ENCODE data around the gene CDKN2B-AS1. TPM values are rescaled to one million over a fixed set of nuclear protein-coding genes. Genes with fewer than 3 reads are reported as not detected.

The CDKN2B-AS1 gene
- total RNA-seq, 1 experiment from 2014 or later = not detected

GRCh38 chr9:21995006-21995665 is 545 bp downstream of the CDKN2B-AS1 start:
- ChIA-PET CTCF (no interaction called here), POLR2A (no interaction called here)
- no peak overlapping the region for H3K27ac Mint-ChIP-seq (ENCODE audit: low read depth, unreplicated experiment)
- intact Hi-C loops (cut with micrococcal nuclease) = no loop called here
- no peak for DNase-seq (ENCODE audit: unreplicated experiment)
- no peak overlapping the region for H3K4me3 Mint-ChIP-seq (ENCODE audit: unreplicated experiment)
- no peaks in the 10 kb centered on the region for H3K27me3 Mint-ChIP-seq (ENCODE audit: insufficient read depth, unreplicated experiment)
- no peaks in the 10 kb centered on the region for H3K4me1 Mint-ChIP-seq (ENCODE audit: insufficient read depth, unreplicated experiment)
- TF ChIP-seq, protein P1, sequence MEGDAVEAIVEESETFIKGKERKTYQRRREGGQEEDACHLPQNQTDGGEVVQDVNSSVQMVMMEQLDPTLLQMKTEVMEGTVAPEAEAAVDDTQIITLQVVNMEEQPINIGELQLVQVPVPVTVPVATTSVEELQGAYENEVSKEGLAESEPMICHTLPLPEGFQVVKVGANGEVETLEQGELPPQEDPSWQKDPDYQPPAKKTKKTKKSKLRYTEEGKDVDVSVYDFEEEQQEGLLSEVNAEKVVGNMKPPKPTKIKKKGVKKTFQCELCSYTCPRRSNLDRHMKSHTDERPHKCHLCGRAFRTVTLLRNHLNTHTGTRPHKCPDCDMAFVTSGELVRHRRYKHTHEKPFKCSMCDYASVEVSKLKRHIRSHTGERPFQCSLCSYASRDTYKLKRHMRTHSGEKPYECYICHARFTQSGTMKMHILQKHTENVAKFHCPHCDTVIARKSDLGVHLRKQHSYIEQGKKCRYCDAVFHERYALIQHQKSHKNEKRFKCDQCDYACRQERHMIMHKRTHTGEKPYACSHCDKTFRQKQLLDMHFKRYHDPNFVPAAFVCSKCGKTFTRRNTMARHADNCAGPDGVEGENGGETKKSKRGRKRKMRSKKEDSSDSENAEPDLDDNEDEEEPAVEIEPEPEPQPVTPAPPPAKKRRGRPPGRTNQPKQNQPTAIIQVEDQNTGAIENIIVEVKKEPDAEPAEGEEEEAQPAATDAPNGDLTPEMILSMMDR (IDR thresholded peaks at IDR 0.05; ENCODE audit: unreplicated experiment) = no peak
- BruUV-seq (replicated peaks) = no TSS peak
- H3K9me3 Mint-ChIP-seq (ENCODE audit: unreplicated experiment) = no peaks in the 10 kb centered on the region
- no peaks in the 10 kb centered on the region for H3K36me3 Mint-ChIP-seq (ENCODE audit: insufficient read depth, unreplicated experiment)

DNA sequence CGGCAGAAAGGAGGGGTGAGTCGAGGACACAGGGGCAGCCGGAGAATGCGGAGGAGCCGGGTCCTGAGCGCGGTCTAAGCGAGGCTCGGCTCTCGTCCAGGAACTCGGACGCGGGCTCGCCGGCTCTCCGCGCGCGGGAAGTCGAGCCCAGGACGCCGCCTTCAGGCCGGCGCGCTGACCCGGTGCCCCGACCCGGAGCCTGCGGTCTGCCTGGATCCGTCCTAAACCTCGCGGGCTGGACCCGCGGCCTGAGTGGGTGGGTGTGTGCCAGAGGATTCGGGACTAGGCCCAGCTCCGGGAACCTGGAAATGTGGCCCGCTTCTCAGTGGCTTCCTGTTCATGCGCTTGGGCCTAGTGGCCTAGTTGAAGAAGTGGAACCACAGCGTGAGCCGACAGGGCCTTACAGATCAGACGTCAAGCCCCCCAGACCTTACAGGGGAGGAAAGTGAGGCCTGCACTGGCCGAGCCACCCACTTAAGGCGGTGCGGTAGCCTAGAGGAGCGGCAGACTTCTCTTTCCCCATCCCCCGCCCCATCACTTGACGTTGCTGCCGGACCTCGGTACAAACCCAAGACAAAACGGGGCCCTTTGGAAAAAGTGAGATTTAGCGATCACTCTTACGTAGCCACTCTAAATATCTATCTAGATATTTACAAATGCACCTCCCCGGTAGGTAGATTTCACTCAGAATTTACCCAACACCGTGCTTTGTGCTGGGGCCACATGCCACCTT is 1.2 kb downstream of the CDKN2B-AS1 start:
- Mint-ChIP-seq H3K27ac (ENCODE audit: low read depth, unreplicated experiment) (no peak overlapping the region), H3K9me3 (ENCODE audit: unreplicated experiment) (no peaks in the 10 kb centered on the region), H3K4me1 (ENCODE audit: insufficient read depth, unreplicated experiment) (no peaks in the 10 kb centered on the region), H3K36me3 (ENCODE audit: insufficient read depth, unreplicated experiment) (no peaks in the 10 kb centered on the region), H3K4me3 (ENCODE audit: unreplicated experiment) (no peak overlapping the region), H3K27me3 (ENCODE audit: insufficient read depth, unreplicated experiment) (no peaks in the 10 kb centered on the region)
- CTCF ChIA-PET = no interaction called here
- BruUV-seq (replicated peaks) = no TSS peak
- POLR2A ChIA-PET = no interaction called here
- no peak for DNase-seq (ENCODE audit: unreplicated experiment)
- TF ChIP-seq, protein P1 (IDR thresholded peaks at IDR 0.05; ENCODE audit: unreplicated experiment) = no peak
- intact Hi-C loops (cut with micrococcal nuclease) = no loop called here

DNA sequence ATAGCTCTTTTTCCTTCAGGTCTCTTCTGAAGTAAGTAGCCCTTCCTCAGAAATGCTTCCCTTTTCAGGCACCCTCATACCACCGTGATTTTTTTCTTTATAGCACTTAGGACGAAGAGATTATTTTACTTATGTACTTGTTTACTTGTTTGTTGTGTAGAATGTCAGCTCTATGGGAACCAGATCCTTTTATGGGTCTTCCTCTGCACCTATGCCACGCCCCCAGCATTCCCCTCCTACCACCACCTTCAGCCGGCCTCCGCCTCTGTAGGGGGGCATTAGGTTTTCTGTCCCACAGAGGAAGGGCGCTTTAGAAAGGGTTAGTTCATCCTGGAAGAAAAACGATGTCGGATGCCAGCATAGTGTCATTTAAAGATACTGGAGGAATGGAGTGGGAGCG is 1.8 kb downstream of the CDKN2B-AS1 start:
- TF ChIP-seq, protein P1 (IDR thresholded peaks at IDR 0.05; ENCODE audit: unreplicated experiment) = no peak
- no peaks in the 10 kb centered on the region for H3K27me3 Mint-ChIP-seq (ENCODE audit: insufficient read depth, unreplicated experiment)
- DNase-seq (ENCODE audit: unreplicated experiment) = no peak
- no peaks in the 10 kb centered on the region for H3K4me1 Mint-ChIP-seq (ENCODE audit: insufficient read depth, unreplicated experiment)
- no peak overlapping the region for H3K27ac Mint-ChIP-seq (ENCODE audit: low read depth, unreplicated experiment)
- intact Hi-C loops (cut with micrococcal nuclease) = no loop called here
- H3K4me3 Mint-ChIP-seq (ENCODE audit: unreplicated experiment) = no peak overlapping the region
- H3K9me3 Mint-ChIP-seq (ENCODE audit: unreplicated experiment) = no peaks in the 10 kb centered on the region
- BruUV-seq (replicated peaks) = no TSS peak
- CTCF ChIA-PET = no interaction called here
- POLR2A ChIA-PET = no interaction called here
- H3K36me3 Mint-ChIP-seq (ENCODE audit: insufficient read depth, unreplicated experiment) = no peaks in the 10 kb centered on the region

- Mint-ChIP-seq H3K36me3 (ENCODE audit: insufficient read depth, unreplicated experiment) (no peaks in the 10 kb centered on the region), H3K27ac (ENCODE audit: low read depth, unreplicated experiment) (no peak overlapping the region), H3K9me3 (ENCODE audit: unreplicated experiment) (no peaks in the 10 kb centered on the region), H3K4me3 (ENCODE audit: unreplicated experiment) (no peak overlapping the region), H3K4me1 (ENCODE audit: insufficient read depth, unreplicated experiment) (no peaks in the 10 kb centered on the region), H3K27me3 (ENCODE audit: insufficient read depth, unreplicated experiment) (no peaks in the 10 kb centered on the region)
- ChIA-PET POLR2A (no interaction called here), CTCF (no interaction called here)
- TF ChIP-seq, protein P1 (IDR thresholded peaks at IDR 0.05; ENCODE audit: unreplicated experiment) = no peak
- DNase-seq (ENCODE audit: unreplicated experiment) = no peak
- intact Hi-C loops (cut with micrococcal nuclease) = no loop called here
- BruUV-seq (replicated peaks) = no TSS peak
Observed at GRCh38 chr9:21996858-21997257, 2.3 kb downstream of the CDKN2B-AS1 start.
